Right forelimb (tissue), 1 donor: ENCODE data around the gene PREX1.

ENCODE experiments used
- DNase-seq: peaks from one replicate; pipeline ENCODE4 v3.0.0-alpha.2; 2018

PREX1 gene

DNA sequence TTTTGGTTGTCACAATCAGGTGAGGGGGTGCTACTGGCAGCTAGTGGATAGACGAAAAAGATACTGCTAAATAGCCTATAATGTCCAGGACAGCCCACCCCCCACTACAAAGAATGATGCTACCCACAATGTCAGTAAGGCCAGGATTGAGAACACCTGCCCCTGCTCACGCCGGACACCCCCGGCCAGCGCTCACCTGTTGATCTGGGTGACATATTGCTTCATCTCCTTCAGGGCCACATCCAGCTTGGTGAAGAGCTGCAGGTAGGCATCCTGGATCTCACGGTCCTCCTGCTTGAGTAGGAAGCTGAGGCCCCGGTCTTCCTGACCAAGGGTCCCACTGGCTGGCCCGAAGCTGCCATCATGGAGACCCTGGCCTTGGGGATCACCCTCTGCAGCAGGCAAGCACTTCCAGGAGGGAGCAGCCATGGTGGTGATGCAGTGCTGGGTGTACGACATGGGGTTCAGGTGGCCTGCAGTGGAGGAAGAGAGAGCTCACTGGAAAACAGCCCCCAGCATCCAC lies 178.6 kb downstream of the PREX1 start:
- no peak for DNase-seq

DNA sequence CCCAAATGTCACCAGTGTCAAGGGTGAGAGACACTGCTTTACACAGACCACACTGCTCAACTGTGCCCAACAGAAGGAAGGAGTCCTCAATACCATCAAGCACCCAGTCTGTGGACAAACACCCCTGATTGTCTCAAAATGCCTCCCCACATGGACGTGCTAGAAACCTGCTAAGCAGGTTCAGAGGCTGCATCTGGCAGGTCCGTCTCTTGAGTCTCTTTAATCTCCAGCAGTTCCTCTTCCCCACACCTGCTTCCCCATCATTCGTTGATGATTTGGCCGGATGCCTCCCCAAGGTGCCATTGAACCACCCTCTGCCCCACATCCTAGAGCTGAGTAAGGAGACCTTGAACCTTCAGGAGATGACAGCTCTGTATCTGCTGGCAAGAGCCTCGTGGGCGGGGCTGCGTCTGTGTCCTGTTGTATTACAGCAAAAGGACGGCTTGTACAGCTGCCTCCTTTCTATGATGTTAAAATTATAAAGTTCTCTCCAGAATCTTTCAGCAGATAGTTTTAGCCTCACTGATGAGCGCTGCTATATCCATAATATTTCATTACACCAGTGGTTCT lies 179.2 kb downstream of the PREX1 start:
- no peak for DNase-seq

GRCh38 chr20:48647858-48648257 lies 179.9 kb downstream of the PREX1 start:
- no peak for DNase-seq

- no peak for DNase-seq
Measured at GRCh38 chr20:48645666-48646065, 182.1 kb downstream of the PREX1 start.

DNA sequence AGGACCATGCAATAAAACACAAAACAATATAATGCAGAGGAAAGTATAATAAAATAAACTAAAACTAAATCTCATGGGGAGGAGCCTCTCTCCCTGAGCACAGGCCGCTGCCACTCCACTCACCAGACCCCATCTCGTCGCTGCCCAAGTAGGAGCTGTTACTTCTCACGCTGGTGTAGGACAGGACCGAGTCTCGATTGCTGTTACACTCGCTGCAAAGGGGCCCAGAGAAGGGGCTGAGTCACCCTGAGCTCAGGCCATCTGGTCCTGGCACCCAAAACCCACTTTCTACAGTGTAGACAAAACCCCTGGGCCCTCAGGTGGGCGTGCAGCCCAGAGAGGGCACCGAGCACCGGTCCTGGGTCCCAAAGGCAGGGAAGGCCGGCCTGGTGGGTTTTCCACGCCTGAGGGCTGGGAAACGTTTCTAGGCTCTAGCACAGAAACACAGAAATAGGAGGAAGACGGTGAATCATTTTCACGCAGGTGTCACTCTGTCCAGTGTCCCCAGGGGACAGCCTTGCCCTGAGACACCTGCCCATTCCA lies 183.4 kb downstream of the PREX1 start:
- no peak for DNase-seq

GRCh38 chr20:48642105-48642880 lies 185.5 kb downstream of the PREX1 start:
- DNase-seq: no peak

- no peak for DNase-seq
Measured at GRCh38 chr20:48640871-48641270, 186.9 kb downstream of the PREX1 start.

DNA sequence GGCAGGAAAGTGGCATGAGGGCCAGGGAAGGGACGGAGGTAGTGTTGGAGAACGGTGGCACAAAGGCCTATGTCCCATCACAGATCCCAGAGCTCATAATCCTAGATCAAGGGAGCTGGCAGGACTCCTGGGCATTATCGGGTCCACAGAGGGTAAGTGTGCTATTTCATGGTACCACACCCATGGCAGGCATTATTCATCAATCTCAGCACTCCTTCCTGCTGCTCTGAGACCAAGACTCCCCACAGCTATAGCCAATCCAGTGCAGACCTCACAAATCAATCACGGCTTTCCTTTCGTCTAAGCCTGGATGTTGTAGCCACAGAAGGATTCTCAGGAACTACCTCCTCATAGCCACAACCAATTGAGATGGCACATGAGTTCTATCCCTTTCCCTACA lies 187.9 kb downstream of the PREX1 start:
- DNase-seq: no peak

- no peak for DNase-seq
Measured at GRCh38 chr20:48638546-48638945, 189.3 kb downstream of the PREX1 start.

DNA sequence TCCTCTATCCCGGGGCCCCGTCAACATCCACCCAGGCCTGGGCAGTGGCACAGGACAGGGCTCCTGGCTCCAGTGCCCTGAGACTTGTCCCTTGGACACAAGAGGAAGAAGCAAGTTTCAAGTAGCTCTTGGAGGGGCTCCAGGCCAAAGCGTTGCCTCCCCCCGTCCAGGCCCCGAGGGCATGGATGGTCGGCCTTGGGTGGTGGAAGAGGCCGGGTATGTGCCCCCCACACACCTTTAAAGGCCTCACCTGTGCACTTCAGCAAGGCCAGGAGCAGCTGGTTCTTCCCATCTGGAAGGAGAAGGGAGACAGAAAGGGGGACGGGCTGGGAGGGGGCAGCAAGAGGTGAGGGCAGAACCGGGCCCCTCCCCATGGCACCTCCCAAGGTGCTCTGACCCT lies 190.3 kb downstream of the PREX1 start:
- no peak for DNase-seq

DNA sequence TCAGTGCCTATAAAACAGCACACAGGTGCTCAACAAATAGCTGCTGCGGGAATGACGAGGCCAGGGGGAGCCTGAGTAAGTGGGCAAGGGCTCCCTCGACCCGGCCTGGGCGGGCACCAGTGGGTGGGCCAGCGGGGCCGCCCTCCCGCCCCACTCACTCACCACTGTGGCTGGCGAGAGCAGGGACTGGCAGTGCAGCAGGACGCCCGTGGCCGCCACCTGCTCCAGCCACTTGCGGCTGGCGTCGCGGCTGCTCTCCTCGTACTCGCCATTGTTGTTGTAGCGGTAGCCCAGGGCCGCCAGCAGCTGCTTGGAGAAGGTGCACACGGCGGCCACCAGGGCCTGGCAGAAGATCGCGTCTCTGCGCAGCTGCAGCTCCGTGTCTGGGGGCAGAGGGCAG lies 191.5 kb downstream of the PREX1 start:
- DNase-seq: no peak

DNA sequence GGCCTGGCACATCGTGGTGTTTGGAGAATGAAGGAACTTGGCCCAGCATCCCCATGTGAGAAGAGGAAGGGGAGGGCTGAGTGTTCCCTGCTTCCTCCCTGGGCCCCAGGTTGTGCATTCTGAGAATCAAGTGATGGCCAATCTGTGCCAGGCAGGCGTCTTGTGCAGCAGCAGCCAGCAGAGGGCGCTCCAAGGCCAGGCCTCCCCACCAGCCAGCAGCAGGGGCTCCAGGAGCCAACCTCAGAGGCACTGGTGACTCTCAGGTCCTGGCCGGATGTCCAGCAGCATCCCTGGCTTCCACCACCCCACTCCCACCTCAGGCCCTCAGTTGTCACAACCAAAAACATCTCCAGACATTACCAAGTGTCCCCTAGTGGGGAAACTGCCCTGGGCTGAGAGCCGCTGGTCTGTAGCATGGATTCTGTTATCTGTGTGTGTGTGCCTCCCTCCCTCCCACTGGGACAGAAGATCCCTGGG lies 192.0 kb downstream of the PREX1 start:
- DNase-seq: peak; percentile 60

DNA sequence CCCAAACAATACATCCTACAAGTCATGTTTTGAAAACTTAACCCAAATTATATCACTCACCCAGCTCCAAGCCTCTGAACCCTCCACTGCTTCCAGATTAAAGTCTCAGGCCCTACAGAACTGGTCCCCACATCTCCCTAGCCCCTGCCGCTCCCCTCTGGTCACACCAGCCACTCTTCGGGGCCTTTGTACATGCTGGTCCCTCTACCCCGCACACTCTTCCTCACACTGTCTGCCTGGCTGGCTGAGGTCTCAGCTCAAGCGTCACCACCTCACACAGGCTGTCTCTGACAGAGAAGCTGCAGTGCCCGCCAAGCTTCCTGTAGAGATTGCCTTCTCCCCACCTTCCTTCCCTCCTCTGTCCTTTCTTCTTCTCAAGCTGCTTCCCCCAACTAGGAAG lies 192.4 kb downstream of the PREX1 start:
- DNase-seq: no peak

DNA sequence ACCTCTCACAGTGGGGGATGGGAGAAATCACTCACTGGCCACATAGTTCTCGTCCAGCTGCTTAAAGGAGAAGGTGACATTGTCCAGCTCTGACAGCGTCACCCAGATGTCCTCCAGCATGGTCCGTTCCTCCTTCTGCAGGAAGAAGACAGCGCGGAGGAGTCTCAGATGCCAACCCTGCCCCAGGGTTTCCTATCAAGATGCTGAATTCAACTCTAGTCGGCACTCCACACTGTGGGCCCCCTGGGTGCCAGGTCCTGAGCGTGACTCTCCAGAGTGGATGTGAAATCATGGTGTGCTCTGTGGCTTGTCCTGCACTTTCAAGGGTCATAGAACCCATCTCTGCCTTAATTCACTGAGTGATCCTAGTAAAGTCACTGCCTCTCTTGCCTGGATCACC lies 193.2 kb downstream of the PREX1 start:
- no peak for DNase-seq

GRCh38 chr20:48633620-48634257 lies 194.1 kb downstream of the PREX1 start:
- DNase-seq: no peak

- DNase-seq: no peak
Measured at GRCh38 chr20:48632825-48633619, 194.8 kb downstream of the PREX1 start.

- DNase-seq: no peak
Measured at GRCh38 chr20:48632017-48632824, 195.6 kb downstream of the PREX1 start.

- no peak for DNase-seq
Measured at GRCh38 chr20:48631114-48632016, 196.4 kb downstream of the PREX1 start.

GRCh38 chr20:48630342-48631075 lies 197.3 kb downstream of the PREX1 start:
- no peak for DNase-seq

DNA sequence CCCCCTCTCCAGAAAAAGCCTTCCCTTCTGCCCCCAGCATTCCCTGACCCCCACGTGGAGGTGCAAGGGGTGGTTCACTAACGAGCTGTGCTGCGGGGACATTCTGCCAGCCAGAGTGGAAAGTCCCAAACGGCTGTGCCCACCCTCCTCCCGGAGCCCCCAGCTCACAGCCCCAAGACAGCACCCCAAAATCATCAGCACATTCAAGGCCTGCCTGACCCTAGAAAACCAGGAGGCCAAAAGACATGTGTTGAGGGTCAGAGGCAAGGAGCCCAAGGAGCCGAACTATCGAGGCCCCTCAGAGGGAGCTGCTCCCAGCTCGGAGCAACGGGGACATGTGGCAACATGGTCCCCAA lies 197.9 kb downstream of the PREX1 start:
- DNase-seq: no peak
